HCT116 (cell line): ENCODE data around the gene DEXI.

ENCODE experiments used
- ATF3 ChIP-seq: IDR thresholded peaks from 2 replicates; pipeline ENCODE4 v1.6.1; 2012
- CEBPB ChIP-seq: IDR thresholded peaks from 2 replicates; pipeline ENCODE4 v1.6.1; 2012; ENCODE audit warnings: low read depth
- CTCF ChIP-seq, 3 experiments: fragments of 200-600 bp in 1 of 3; sonication (generic) in 1 of 3; IDR thresholded peaks in 2 of 3; conservative IDR thresholded peaks in 1 of 3; 2 replicates each; pipeline ENCODE4 v1.5.1; 2012 to 2017; ENCODE audit warnings: low read depth in 2 of 3, low read length in 2 of 3, antibody characterized with exemption in 1 of 3, borderline replicate concordance in 1 of 3, control low read depth in 1 of 3, mild to moderate bottlenecking in 1 of 3, mixed read lengths in 1 of 3, mixed run types in 1 of 3, moderate library complexity in 1 of 3; ENCODE audit not compliant: insufficient read depth in 1 of 3
- EGR1 ChIP-seq: IDR thresholded peaks from 2 replicates; pipeline ENCODE4 v1.6.1; 2012; ENCODE audit warnings: low read depth
- ELF1 ChIP-seq: IDR thresholded peaks from 2 replicates; pipeline ENCODE4 v1.6.1; 2012; ENCODE audit warnings: low read depth, borderline replicate concordance
- EZH2 ChIP-seq: fragments of 200-600 bp; sonication (generic); IDR thresholded peaks from 2 replicates; pipeline ENCODE4 v1.6.1; 2017; ENCODE audit warnings: antibody characterized with exemption, mixed run types
- EZH2phosphoT487 ChIP-seq: fragments of 200-600 bp; IDR thresholded peaks from 2 replicates; pipeline ENCODE4 v1.6.1; 2018; ENCODE audit warnings: antibody characterized with exemption, borderline replicate concordance
- JUND ChIP-seq: IDR thresholded peaks from 2 replicates; pipeline ENCODE4 v1.6.1; 2012
- POLR2A ChIP-seq: IDR thresholded peaks from 2 replicates; pipeline ENCODE4 v1.7.0; 2011; ENCODE audit warnings: borderline replicate concordance; ENCODE audit not compliant: insufficient read depth, insufficient read length; ENCODE audit errors: extremely low read depth
- POLR2AphosphoS5 ChIP-seq: IDR thresholded peaks from 2 replicates; pipeline ENCODE4 v1.6.1; 2011; ENCODE audit warnings: mild to moderate bottlenecking, low read depth, low read length, moderate library complexity
- RAD21 ChIP-seq: IDR thresholded peaks from 2 replicates; pipeline ENCODE4 v1.6.1; 2012; ENCODE audit warnings: low read depth, mild to moderate bottlenecking
- TCF7L2 ChIP-seq: IDR thresholded peaks from 2 replicates; pipeline ENCODE4 v1.7.0; 2011; ENCODE audit warnings: borderline replicate concordance, inconsistent platforms; ENCODE audit not compliant: insufficient read depth, insufficient read length; ENCODE audit errors: extremely low read depth
- YY1 ChIP-seq: IDR thresholded peaks from 2 replicates; pipeline ENCODE4 v1.6.1; 2011; ENCODE audit warnings: low read length, low read depth, moderate library complexity, mild to moderate bottlenecking; ENCODE audit not compliant: insufficient replicate concordance; ENCODE audit errors: extremely low read depth
- TF ChIP-seq, protein P1 (sequence below): IDR thresholded peaks from 2 replicates; pipeline ENCODE4 v1.6.1; 2012; ENCODE audit warnings: low read depth

DNA sequence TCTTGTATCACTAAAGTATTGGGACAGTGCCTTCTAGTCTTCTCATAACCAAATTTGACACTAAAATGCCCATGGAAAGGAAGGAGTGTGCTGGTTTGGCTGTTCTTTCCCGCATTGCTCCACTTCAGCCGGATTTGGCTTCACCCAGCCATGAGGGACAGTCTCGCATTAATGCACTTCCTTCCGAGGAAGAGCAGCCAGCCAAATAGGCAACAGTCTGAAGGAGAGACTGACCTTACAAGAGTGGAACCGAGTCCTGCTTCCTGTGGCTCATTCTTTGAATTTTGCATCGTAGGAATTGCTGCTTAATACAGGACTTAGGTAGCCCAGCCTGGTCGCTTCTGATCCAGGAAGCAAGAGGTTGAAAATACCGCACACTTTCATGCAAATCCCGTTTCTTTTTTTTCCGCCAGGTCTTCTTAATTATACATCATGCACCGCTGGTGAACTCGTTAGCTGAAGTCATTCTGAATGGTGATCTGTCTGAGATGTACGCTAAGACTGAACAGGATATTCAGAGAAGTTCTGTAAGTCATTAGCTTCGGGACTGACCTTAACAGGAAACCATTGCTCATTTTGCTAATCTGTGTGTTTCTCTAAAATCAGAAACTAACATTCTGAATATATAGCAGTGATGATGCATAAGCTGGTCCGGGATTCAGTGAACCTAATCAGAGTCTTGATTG is 40.3 kb upstream of the DEXI start:
- TF ChIP-seq, protein P1, sequence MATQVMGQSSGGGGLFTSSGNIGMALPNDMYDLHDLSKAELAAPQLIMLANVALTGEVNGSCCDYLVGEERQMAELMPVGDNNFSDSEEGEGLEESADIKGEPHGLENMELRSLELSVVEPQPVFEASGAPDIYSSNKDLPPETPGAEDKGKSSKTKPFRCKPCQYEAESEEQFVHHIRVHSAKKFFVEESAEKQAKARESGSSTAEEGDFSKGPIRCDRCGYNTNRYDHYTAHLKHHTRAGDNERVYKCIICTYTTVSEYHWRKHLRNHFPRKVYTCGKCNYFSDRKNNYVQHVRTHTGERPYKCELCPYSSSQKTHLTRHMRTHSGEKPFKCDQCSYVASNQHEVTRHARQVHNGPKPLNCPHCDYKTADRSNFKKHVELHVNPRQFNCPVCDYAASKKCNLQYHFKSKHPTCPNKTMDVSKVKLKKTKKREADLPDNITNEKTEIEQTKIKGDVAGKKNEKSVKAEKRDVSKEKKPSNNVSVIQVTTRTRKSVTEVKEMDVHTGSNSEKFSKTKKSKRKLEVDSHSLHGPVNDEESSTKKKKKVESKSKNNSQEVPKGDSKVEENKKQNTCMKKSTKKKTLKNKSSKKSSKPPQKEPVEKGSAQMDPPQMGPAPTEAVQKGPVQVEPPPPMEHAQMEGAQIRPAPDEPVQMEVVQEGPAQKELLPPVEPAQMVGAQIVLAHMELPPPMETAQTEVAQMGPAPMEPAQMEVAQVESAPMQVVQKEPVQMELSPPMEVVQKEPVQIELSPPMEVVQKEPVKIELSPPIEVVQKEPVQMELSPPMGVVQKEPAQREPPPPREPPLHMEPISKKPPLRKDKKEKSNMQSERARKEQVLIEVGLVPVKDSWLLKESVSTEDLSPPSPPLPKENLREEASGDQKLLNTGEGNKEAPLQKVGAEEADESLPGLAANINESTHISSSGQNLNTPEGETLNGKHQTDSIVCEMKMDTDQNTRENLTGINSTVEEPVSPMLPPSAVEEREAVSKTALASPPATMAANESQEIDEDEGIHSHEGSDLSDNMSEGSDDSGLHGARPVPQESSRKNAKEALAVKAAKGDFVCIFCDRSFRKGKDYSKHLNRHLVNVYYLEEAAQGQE, result no peak
- TF ChIP-seq POLR2A (no peak), TCF7L2 (no peak), POLR2AphosphoS5 (no peak), RAD21 (no peak), CTCF (IDR thresholded peaks at IDR 0.05 in 2 of 3, conservative IDR thresholded peaks at IDR 0.05 in 1 of 3; ENCODE audit: borderline replicate concordance in 1 of 3, insufficient read depth in 1 of 3, low read depth in 2 of 3, low read length in 2 of 3) (no peak), EZH2 (no peak), EZH2phosphoT487 (no peak), CEBPB (no peak), ELF1 (no peak), JUND (no peak), EGR1 (no peak), YY1 (no peak), ATF3 (no peak)
